CD4-positive, alpha-beta T cell (primary cell): ENCODE results near the gene SMPD1. TPM values are rescaled to one million over a fixed set of nuclear protein-coding genes. Genes with fewer than 3 reads are reported as not detected.

Experiments
- ATAC-seq: fragments of 200-7000 bp; cut with Tn5 transposase; one replicate; pipeline ENCODE4 v1.10.0; 2022; ENCODE audit warnings: mild to moderate bottlenecking; ENCODE audit not compliant: poor library complexity
- CTCF ChIA-PET: fragments of 350-600 bp; sonication (Branson Sonifier 250); formaldehyde crosslinking; loops from one replicate; lab custom pipeline; 2021; ENCODE audit warnings: antibody characterized with exemption, inconsistent platforms; lab: Charles Lee
- POLR2A ChIA-PET: fragments of 350-600 bp; sonication (Branson Sonifier 250); formaldehyde crosslinking; loops from one replicate; lab custom pipeline; 2021; ENCODE audit warnings: antibody characterized with exemption, inconsistent platforms; lab: Charles Lee
- DNase-seq, 14 experiments: peaks; one replicate each; pipeline ENCODE4 v3.0.0-alpha.2; 2013 to 2020; ENCODE audit warnings: mixed read lengths in 2 of 14
- H3K27ac ChIP-seq, 2 donors: one replicate each; pipeline versions ENCODE4 v1.5.1 to v1.7.0; 2013; ENCODE audit warnings: low read length in 2 of 2, low read depth in 1 of 2, mild to moderate bottlenecking in 1 of 2
- H3K27me3 ChIP-seq, 2 experiments: 1 replicate in 1 of 2; 2 replicates in 1 of 2; pipeline versions ENCODE4 v1.6.1 to v1.7.0; 2013; ENCODE audit warnings: low read length in 2 of 2, control low read depth in 1 of 2, mild to moderate bottlenecking in 1 of 2, moderate library complexity in 1 of 2; ENCODE audit not compliant: insufficient read depth in 2 of 2, control insufficient read depth in 1 of 2
- H3K36me3 ChIP-seq: one replicate; pipeline ENCODE4 v1.6.1; 2013; ENCODE audit warnings: low read length, control low read depth; ENCODE audit not compliant: insufficient read depth
- H3K4me1 ChIP-seq: one replicate; pipeline ENCODE4 v1.6.1; 2013; ENCODE audit warnings: low read length, control low read depth; ENCODE audit not compliant: insufficient read depth
- H3K4me3 ChIP-seq: one replicate; pipeline ENCODE4 v1.5.1; 2013; ENCODE audit warnings: mild to moderate bottlenecking, low read length, moderate library complexity
- H3K9me3 ChIP-seq, 2 experiments: 1 replicate in 1 of 2; 2 replicates in 1 of 2; pipeline versions ENCODE4 v1.6.1 to v1.7.0; 2013; ENCODE audit warnings: low read length in 2 of 2, mild to moderate bottlenecking in 2 of 2, control low read depth in 1 of 2, moderate library complexity in 1 of 2; ENCODE audit not compliant: control insufficient read depth in 1 of 2, insufficient read depth in 1 of 2
- H3K27ac Mint-ChIP-seq: one replicate; pipeline ENCODE4 v1.8.0; 2020; ENCODE audit warnings: mixed read lengths
- H3K27me3 Mint-ChIP-seq: one replicate; pipeline ENCODE4 v1.8.0; 2021; ENCODE audit warnings: mixed read lengths
- H3K36me3 Mint-ChIP-seq: one replicate; pipeline ENCODE4 v1.8.0; 2021; ENCODE audit warnings: low read depth, mixed read lengths
- H3K4me1 Mint-ChIP-seq: one replicate; pipeline ENCODE4 v1.8.0; 2021; ENCODE audit warnings: low read depth, mixed read lengths
- H3K4me3 Mint-ChIP-seq: one replicate; pipeline ENCODE4 v1.8.0; 2020; ENCODE audit warnings: mild to moderate bottlenecking, mixed read lengths
- H3K9me3 Mint-ChIP-seq: one replicate; pipeline ENCODE4 v1.8.0; 2020; ENCODE audit warnings: mixed read lengths
- CTCF ChIP-seq: fragments of 200-600 bp; IDR thresholded peaks from one replicate; pipeline ENCODE4 v1.8.0; 2022; ENCODE audit warnings: antibody characterized with exemption, mild to moderate bottlenecking
- intact Hi-C, 2 experiments: fragments of 100-400 bp; cut with DNase I in 1 of 2; cut with micrococcal nuclease in 1 of 2; formaldehyde crosslinking; loops; one replicate each; pipeline versions ENCODE4 v1.15.1 to v1.9.0; 2023 to 2025; cut with DNase I, micrococcal nuclease
- total RNA-seq, 174 experiments: library from RNA in 2 of 174; stranded (reverse) in 2 of 174; gene quantifications; one replicate each; pipeline ENCODE4 v1.2.3 and lab custom pipeline; 2021 to 2026

Gene SMPD1
- total RNA-seq, 2 experiments from 2014 or later = 70.9 to 75.0 TPM

GRCh38 chr11:6365659-6366058, 24.6 kb upstream of the SMPD1 start:
- H3K9me3 ChIP-seq = no peaks in the 10 kb centered on the region
- no peak overlapping the region for H3K27ac ChIP-seq
- Mint-ChIP-seq H3K27me3 (no peaks in the 10 kb centered on the region), H3K4me1 (peaks cover 4% of the 10 kb centered on the region), H3K9me3 (no peaks in the 10 kb centered on the region), H3K4me3 (no peak overlapping the region), H3K27ac (no peak overlapping the region), H3K36me3 (no peaks in the 10 kb centered on the region)
- H3K4me1 ChIP-seq = no peaks in the 10 kb centered on the region
- no peak overlapping the region for H3K4me3 ChIP-seq
- DNase-seq = no peak
- H3K27me3 ChIP-seq = peaks cover 0 to 2% of the 10 kb centered on the region in 2 experiments
- ChIA-PET POLR2A (no interaction called here), CTCF (no interaction called here)
- ATAC-seq = no peak
- intact Hi-C loops = loop anchor here in 1 of 2 experiments (2.0 kb wide), 1 partner anchor 43 kb away; no protein-coding TSS in a partner anchor
- no peaks in the 10 kb centered on the region for H3K36me3 ChIP-seq
- no peak for TF ChIP-seq CTCF

- no peaks in the 10 kb centered on the region for H3K27me3 Mint-ChIP-seq
- intact Hi-C loops = no loop called here
- Histone ChIP-seq H3K27ac (no peak overlapping the region), H3K27me3 (no peaks in the 10 kb centered on the region), H3K4me3 (no peak overlapping the region), H3K36me3 (no peaks in the 10 kb centered on the region), H3K4me1 (no peaks in the 10 kb centered on the region), H3K9me3 (no peaks in the 10 kb centered on the region)
- no peaks in the 10 kb centered on the region for H3K9me3 Mint-ChIP-seq
- no peak for ATAC-seq
- H3K4me1 Mint-ChIP-seq = peaks cover 11% of the 10 kb centered on the region
- no peak for DNase-seq
- no peaks in the 10 kb centered on the region for H3K36me3 Mint-ChIP-seq
- no peak overlapping the region for H3K4me3 Mint-ChIP-seq
- ChIA-PET CTCF (interaction anchor here (1.3 kb wide), 1 partner anchor 72 kb away, joined by 3 read pairs; no protein-coding TSS in a partner anchor), POLR2A (interaction anchor here (0.6 kb wide), 1 partner anchor 221 kb away, joined by 3 read pairs; no protein-coding TSS in a partner anchor)
- no peak for TF ChIP-seq CTCF
- H3K27ac Mint-ChIP-seq = no peak overlapping the region
Observed at GRCh38 chr11:6371825-6372224, 18.4 kb upstream of the SMPD1 start.

- ChIA-PET CTCF (interaction anchor here (0.8 to 5.5 kb wide), 13 partner anchors 8 to 305 kb away, joined by 3 to 230 read pairs (median 13); partner anchors contain the start of genes HPX, MRPL17 and SMPD1), POLR2A (interaction anchor here (0.6 to 3.6 kb wide), 18 partner anchors 13 to 160 kb away, joined by 3 to 63 read pairs (median 5); partner anchors contain the start of genes APBB1, ARFIP2, HPX and SMPD1)
- intact Hi-C loops = loop anchor here (2.0 to 5.0 kb wide), 3 partner anchors 34 to 379 kb away; no protein-coding TSS in a partner anchor
- H3K27me3 ChIP-seq = no peaks in the 10 kb centered on the region
- no peaks in the 10 kb centered on the region for H3K9me3 Mint-ChIP-seq
- peak overlapping the region; percentile 8 for H3K4me3 ChIP-seq
- H3K27ac ChIP-seq = peak overlapping the region; percentile 10 to 40
- TF ChIP-seq CTCF = no peak
- no peaks in the 10 kb centered on the region for H3K27me3 Mint-ChIP-seq
- peaks cover 33% of the 10 kb centered on the region for H3K4me1 Mint-ChIP-seq
- peak overlapping the region; percentile 90 for H3K27ac Mint-ChIP-seq
- ATAC-seq (peak; percentile 86), DNase-seq (peak in 3 of 14 experiments; percentile 37 to 38 (median 37))
- H3K4me1 ChIP-seq = peaks cover 14% of the 10 kb centered on the region
- no peaks in the 10 kb centered on the region for H3K36me3 ChIP-seq
- H3K36me3 Mint-ChIP-seq = no peaks in the 10 kb centered on the region
- peak overlapping the region; percentile 50 for H3K4me3 Mint-ChIP-seq
- no peaks in the 10 kb centered on the region for H3K9me3 ChIP-seq
Observed at GRCh38 chr11:6377902-6378639, 12.2 kb upstream of the SMPD1 start.
